Stimulated activated naive CD8-positive, alpha-beta T cell treated with anti-CD3 and anti-CD28 coated beads, Interleukin-15, Interleukin-2, amounts not matched to agents 100 ng/mL and 50 ng/mL, for 24 hours (primary cell): Measurements from ENCODE around the gene FAM120B.
"Not testable (repeated sequence)": the region's sequence is repeated elsewhere in the genome, so short reads cannot be mapped to it uniquely, and the experiment has no call there.

Source experiments
- H3K27ac Mint-ChIP-seq: one replicate; pipeline ENCODE4 v1.8.0; 2021; ENCODE audit warnings: mild to moderate bottlenecking, mixed read lengths
- H3K27me3 Mint-ChIP-seq: one replicate; pipeline ENCODE4 v1.8.0; 2021; ENCODE audit warnings: mixed read lengths
- H3K36me3 Mint-ChIP-seq: one replicate; pipeline ENCODE4 v1.8.0; 2021; ENCODE audit warnings: low read depth, mixed read lengths
- H3K4me1 Mint-ChIP-seq: one replicate; pipeline ENCODE4 v1.8.0; 2021; ENCODE audit warnings: low read depth, mixed read lengths
- H3K4me3 Mint-ChIP-seq: one replicate; pipeline ENCODE4 v1.8.0; 2021; ENCODE audit warnings: mild to moderate bottlenecking, mixed read lengths
- H3K9me3 Mint-ChIP-seq: one replicate; pipeline ENCODE4 v1.8.0; 2021; ENCODE audit warnings: mixed read lengths

The FAM120B gene

GRCh38 chr6:170306324-170307079 is at the start of gene FAM120B:
Gene FAM120B (plus strand): TSS chr6:170306758. CDS start chr6:170317391, 10,633 bp downstream.
- Mint-ChIP-seq H3K9me3 (peaks cover 5% of the 10 kb centered on the region), H3K27ac (peak within 1 kb of the TSS; percentile 97), H3K36me3 (peaks cover 23% of the 10 kb centered on the region), H3K4me3 (peak within 1 kb of the TSS; percentile 99), H3K4me1 (peaks cover 45% of the 10 kb centered on the region), H3K27me3 (peaks cover 11% of the 10 kb centered on the region)

DNA sequence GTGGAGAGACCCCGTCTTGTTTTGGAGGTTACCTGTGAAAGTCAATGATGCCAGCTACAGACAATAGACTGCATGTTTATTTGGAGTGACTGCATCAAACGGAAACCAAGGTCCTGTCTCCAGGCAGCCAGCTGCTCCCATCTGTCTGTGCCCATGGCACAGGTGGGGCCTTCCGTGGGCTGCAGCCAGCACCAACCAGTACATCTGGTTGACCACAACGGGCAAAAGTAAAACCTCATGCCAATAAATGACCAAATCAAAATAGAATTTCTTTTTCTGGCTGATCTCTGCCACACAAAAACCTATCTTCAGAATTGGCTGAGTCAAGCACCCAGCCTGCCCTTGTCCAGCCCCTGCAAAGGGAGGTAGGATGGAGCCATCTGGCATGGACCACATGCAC is 49.2 kb upstream of the FAM120B start:
- H3K4me1 Mint-ChIP-seq, result no peaks in the 10 kb centered on the region
- H3K9me3 Mint-ChIP-seq, result no peaks in the 10 kb centered on the region
- H3K36me3 Mint-ChIP-seq, result no peaks in the 10 kb centered on the region
- H3K4me3 Mint-ChIP-seq, result no peak overlapping the region
- H3K27me3 Mint-ChIP-seq, result no peaks in the 10 kb centered on the region
- no peak overlapping the region for H3K27ac Mint-ChIP-seq

DNA sequence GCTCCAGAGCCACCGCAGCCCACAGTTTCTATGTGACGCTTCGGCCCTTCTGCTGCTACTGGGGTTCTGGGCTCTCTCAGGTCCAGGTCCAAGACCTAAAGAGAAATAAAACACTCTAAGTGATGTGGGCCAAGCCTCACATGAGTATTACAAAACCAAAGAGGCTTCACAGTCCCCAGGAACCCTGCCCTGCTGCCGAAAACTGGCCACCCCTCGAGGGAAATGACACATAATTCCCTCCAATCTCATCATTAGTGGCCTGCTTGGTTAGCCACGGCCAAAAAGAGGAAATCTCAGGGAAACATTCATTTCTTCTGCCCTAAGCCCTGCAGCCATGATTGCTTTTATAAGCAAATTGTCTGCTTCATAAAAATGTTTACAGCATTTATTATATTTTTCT is 48.2 kb upstream of the FAM120B start:
- H3K27me3 Mint-ChIP-seq, result no peaks in the 10 kb centered on the region
- H3K4me3 Mint-ChIP-seq, result no peak overlapping the region
- no peaks in the 10 kb centered on the region for H3K4me1 Mint-ChIP-seq
- no peak overlapping the region for H3K27ac Mint-ChIP-seq
- no peaks in the 10 kb centered on the region for H3K9me3 Mint-ChIP-seq
- H3K36me3 Mint-ChIP-seq, result no peaks in the 10 kb centered on the region

GRCh38 chr6:170259278-170259677 is 47.3 kb upstream of the FAM120B start:
- Mint-ChIP-seq H3K36me3 (no peaks in the 10 kb centered on the region), H3K27ac (no peak overlapping the region), H3K4me1 (no peaks in the 10 kb centered on the region), H3K9me3 (no peaks in the 10 kb centered on the region), H3K27me3 (no peaks in the 10 kb centered on the region), H3K4me3 (no peak overlapping the region)

GRCh38 chr6:170260686-170261085 is 45.9 kb upstream of the FAM120B start:
- Mint-ChIP-seq H3K4me3 (no peak overlapping the region), H3K4me1 (no peaks in the 10 kb centered on the region), H3K36me3 (no peaks in the 10 kb centered on the region), H3K27ac (no peak overlapping the region), H3K27me3 (no peaks in the 10 kb centered on the region), H3K9me3 (no peaks in the 10 kb centered on the region)

DNA sequence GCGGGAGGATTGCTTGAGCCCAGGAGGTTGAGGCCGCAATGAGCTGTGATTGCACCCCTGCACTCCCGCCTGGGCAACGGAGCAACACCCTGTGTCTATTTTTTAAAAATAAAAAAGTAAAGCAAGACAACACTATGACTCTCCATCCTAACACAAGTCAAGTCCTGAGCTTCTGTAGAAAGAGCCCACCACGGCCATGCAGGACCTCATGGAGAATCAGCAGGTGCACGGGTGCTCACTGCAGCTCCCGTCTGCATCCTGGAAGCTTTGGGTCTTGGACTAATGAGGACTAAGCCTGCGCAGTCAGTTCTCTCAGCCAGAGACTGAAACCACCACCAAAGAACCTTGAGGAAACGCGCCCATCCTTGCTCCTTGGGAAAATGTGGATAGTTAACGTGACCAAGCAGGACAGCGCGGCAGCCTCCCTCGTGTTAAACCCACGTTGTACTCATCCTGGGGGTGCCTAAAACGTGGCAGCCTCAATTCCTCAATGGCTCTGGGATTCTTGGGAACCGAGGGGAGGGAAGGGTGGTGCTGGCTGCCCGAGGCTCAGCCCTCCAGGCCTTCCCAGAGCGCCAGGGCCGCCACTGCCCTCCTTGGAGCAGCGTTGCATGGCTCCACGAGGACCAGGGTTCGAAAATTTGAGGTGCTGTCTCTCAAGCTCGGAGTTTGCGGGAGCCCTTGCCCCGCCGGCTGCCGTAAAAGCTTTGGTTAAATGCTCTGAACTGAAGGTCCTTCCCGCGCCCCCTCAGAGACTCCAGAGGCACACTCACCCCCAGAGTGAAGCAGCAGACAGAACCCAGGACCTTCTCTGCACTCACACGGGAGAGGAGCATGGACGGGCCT is 44.7 kb upstream of the FAM120B start:
- no peak overlapping the region for H3K4me3 Mint-ChIP-seq
- no peaks in the 10 kb centered on the region for H3K27me3 Mint-ChIP-seq
- H3K27ac Mint-ChIP-seq, result no peak overlapping the region

GRCh38 chr6:170262489-170263088 is 44.0 kb upstream of the FAM120B start:
- Mint-ChIP-seq H3K4me1 (no peaks in the 10 kb centered on the region), H3K27me3 (no peaks in the 10 kb centered on the region), H3K9me3 (no peaks in the 10 kb centered on the region), H3K36me3 (no peaks in the 10 kb centered on the region), H3K27ac (no peak overlapping the region), H3K4me3 (no peak overlapping the region)

More for the DNA sequence above, 44.7 kb upstream of the FAM120B start:
- no peaks in the 10 kb centered on the region for H3K36me3 Mint-ChIP-seq
- H3K9me3 Mint-ChIP-seq, result no peaks in the 10 kb centered on the region
- H3K4me1 Mint-ChIP-seq, result no peaks in the 10 kb centered on the region

GRCh38 chr6:170263410-170263809 is 43.1 kb upstream of the FAM120B start:
- Mint-ChIP-seq H3K27ac (no peak overlapping the region), H3K9me3 (no peaks in the 10 kb centered on the region), H3K36me3 (no peaks in the 10 kb centered on the region), H3K27me3 (no peaks in the 10 kb centered on the region), H3K4me3 (no peak overlapping the region), H3K4me1 (no peaks in the 10 kb centered on the region)

DNA sequence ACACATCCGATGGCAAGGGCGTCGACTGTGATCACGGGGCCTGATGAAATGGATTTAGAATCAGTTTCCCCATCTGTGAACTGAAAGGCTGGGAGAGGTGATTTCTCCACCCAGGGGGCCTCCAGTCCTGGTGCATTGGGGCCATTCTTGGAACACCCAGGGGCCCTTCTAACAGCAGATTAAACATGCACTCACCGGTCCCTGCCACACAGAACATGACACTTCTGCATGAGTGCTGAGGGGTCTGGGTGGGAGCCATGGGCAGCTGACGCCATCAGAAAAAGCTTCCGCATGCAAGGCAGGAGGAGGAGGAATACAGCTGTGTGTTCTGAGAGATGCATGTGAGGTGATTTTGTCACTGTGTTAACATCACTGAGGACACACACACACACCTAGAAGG is 42.5 kb upstream of the FAM120B start:
- Mint-ChIP-seq H3K27me3 (no peaks in the 10 kb centered on the region), H3K27ac (no peak overlapping the region), H3K36me3 (no peaks in the 10 kb centered on the region), H3K4me1 (no peaks in the 10 kb centered on the region), H3K4me3 (no peak overlapping the region), H3K9me3 (no peaks in the 10 kb centered on the region)

DNA sequence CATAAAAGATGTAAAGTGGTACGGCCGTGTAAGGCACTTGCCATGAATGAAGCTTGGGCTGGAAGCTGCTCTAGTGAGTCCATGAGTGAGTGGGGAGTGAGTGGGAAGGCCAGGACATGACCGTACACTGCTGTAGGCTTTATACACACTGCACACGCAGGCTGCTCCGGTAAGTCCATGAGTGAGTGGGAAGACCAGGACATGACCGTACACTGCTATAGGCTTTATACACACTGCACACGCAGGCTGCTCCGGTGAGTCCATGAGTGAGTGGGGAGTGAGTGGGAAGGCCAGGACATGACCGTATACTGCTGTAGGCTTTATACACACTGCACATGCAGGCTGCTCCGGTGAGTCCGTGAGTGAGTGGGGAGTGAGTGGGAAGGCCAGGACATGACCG is 41.9 kb upstream of the FAM120B start:
- not testable (repeated sequence) for H3K4me3 Mint-ChIP-seq, H3K4me1 Mint-ChIP-seq, H3K27ac Mint-ChIP-seq, H3K36me3 Mint-ChIP-seq, H3K27me3 Mint-ChIP-seq, H3K9me3 Mint-ChIP-seq

- Mint-ChIP-seq H3K4me3 (no peak overlapping the region), H3K4me1 (no peaks in the 10 kb centered on the region), H3K9me3 (no peaks in the 10 kb centered on the region), H3K27ac (no peak overlapping the region), H3K36me3 (no peaks in the 10 kb centered on the region), H3K27me3 (no peaks in the 10 kb centered on the region)
Observed at GRCh38 chr6:170265655-170266054, 40.9 kb upstream of the FAM120B start.

GRCh38 chr6:170266061-170266825 is 40.3 kb upstream of the FAM120B start:
- Mint-ChIP-seq H3K4me3 (no peak overlapping the region), H3K36me3 (no peaks in the 10 kb centered on the region), H3K27me3 (no peaks in the 10 kb centered on the region), H3K9me3 (no peaks in the 10 kb centered on the region), H3K27ac (no peak overlapping the region), H3K4me1 (peaks cover 4% of the 10 kb centered on the region)

DNA sequence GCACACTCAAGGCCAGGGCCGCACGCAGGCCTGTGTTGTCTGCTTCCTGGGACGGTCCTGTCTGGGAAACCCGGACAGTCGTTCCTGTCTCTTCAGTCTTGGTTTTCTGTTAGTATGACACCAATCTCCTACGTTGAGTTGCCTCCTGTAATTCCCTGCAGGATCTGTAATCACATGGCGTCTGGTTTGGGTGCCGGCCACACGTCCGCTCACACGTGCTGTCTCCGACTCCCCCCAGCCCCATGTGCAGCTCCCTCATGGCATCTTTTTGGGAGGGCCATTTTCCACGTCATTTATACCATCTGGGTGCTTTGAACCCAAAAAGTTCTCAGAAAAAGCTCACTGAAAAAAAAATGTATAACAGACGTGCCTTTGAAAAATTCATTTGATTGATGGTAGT is 38.9 kb upstream of the FAM120B start:
- H3K9me3 Mint-ChIP-seq, result no peaks in the 10 kb centered on the region
- H3K27me3 Mint-ChIP-seq, result no peaks in the 10 kb centered on the region
- H3K27ac Mint-ChIP-seq, result no peak overlapping the region
- no peaks in the 10 kb centered on the region for H3K36me3 Mint-ChIP-seq
- no peak overlapping the region for H3K4me3 Mint-ChIP-seq
- peaks cover 18% of the 10 kb centered on the region for H3K4me1 Mint-ChIP-seq

- no peak overlapping the region for H3K4me3 Mint-ChIP-seq
- H3K27me3 Mint-ChIP-seq, result no peaks in the 10 kb centered on the region
- peaks cover under 1% of the 10 kb centered on the region for H3K36me3 Mint-ChIP-seq
- H3K4me1 Mint-ChIP-seq, result peaks cover 21% of the 10 kb centered on the region
- H3K9me3 Mint-ChIP-seq, result no peaks in the 10 kb centered on the region
- no peak overlapping the region for H3K27ac Mint-ChIP-seq
Observed at GRCh38 chr6:170268216-170269129, 38.1 kb upstream of the FAM120B start.
